Left lung (tissue), 10 donors: ENCODE measurements around the gene NPBWR2. TPM values are rescaled to one million over a fixed set of nuclear protein-coding genes. Genes with fewer than 3 reads are reported as not detected.
"Not testable (repeated sequence)": the region's sequence is repeated elsewhere in the genome, so short reads cannot be mapped to it uniquely, and the experiment has no call there.

Source experiments
- ATAC-seq: fragments of 200-7000 bp; cut with Tn5 transposase; one replicate; pipeline ENCODE4 v1.9.1; 2020; ENCODE audit warnings: moderate library complexity
- DNase-seq, 4 donors: peaks; one replicate each; pipeline ENCODE4 v3.0.0-alpha.2; 2013 to 2020
- H3K27ac ChIP-seq, 2 donors: fragments of 200-600 bp; sonication (generic) in 1 of 2; one replicate each; pipeline versions ENCODE4 v1.5.0 to v1.8.0; 2020 to 2021
- H3K27me3 ChIP-seq, 2 donors: fragments of 200-600 bp; sonication (generic) in 1 of 2; one replicate each; pipeline versions ENCODE4 v1.5.0 to v1.8.0; 2020 to 2021
- H3K36me3 ChIP-seq, 2 donors: fragments of 200-600 bp; sonication (generic) in 1 of 2; one replicate each; pipeline versions ENCODE4 v1.5.0 to v1.8.0; 2020 to 2021
- H3K4me1 ChIP-seq, 2 donors: fragments of 200-600 bp; one replicate each; pipeline ENCODE4 v1.8.0; 2021
- H3K4me3 ChIP-seq, 2 donors: fragments of 200-600 bp; sonication (generic) in 1 of 2; one replicate each; pipeline versions ENCODE4 v1.5.0 to v1.8.0; 2020 to 2021; ENCODE audit warnings: mild to moderate bottlenecking in 1 of 2
- H3K9me3 ChIP-seq, 2 donors: fragments of 200-600 bp; sonication (generic) in 1 of 2; one replicate each; pipeline versions ENCODE4 v1.5.0 to v1.8.0; 2020 to 2021
- CTCF ChIP-seq, 2 donors: fragments of 200-600 bp; sonication (generic) in 1 of 2; IDR thresholded peaks; one replicate each; pipeline versions ENCODE4 v1.5.0 to v1.8.0; 2021; ENCODE audit warnings: antibody characterized with exemption in 2 of 2
- intact Hi-C, 2 donors: fragments of 100-400 bp; cut with DNase I; formaldehyde crosslinking; loops; one replicate each; pipeline versions ENCODE4 v1.11.2 to v1.14.2; 2022
- polyA plus RNA-seq, 6 donors: library from polyadenylated mRNA; unstranded; fragments of 120-200 nt; gene quantifications; one replicate each; pipeline ENCODE4 v1.2.1, GENCODE V29; 2013; ENCODE audit not compliant: insufficient read length in 6 of 6
- total RNA-seq, 2 donors: library from RNA; stranded (reverse); fragmentation: NEBNext Ultra II Directional; extraction: Animal tissue kit (Norgen Biotek cat#: 25700); gene quantifications; one replicate each; pipeline ENCODE4 v1.2.1, GENCODE V29; 2021
- donor health status: DM: no; HTN: yes; CAD: no.
- donor health status: DM: no; HTN: no; CAD: no.

The NPBWR2 gene
- total and polyA plus RNA-seq, 8 donors = not detected

GRCh38 chr20:64138276-64138815 is 31.0 kb upstream of the NPBWR2 start:
- H3K4me1 ChIP-seq = no peaks in the 10 kb centered on the region

GRCh38 chr20:64137598-64138031 is 30.2 kb upstream of the NPBWR2 start:
- no peaks in the 10 kb centered on the region for H3K9me3 ChIP-seq
- peak in 2 of 4 donors; percentile 17 to 50 for DNase-seq
- no peak overlapping the region for H3K27ac ChIP-seq
- H3K4me1 ChIP-seq = no peaks in the 10 kb centered on the region
- intact Hi-C loops = no loop called here
- ATAC-seq = no peak
- TF ChIP-seq CTCF (IDR thresholded peaks at IDR 0.05) = no peak
- peaks cover 0 to 46% of the 10 kb centered on the region in 2 donors for H3K27me3 ChIP-seq
- H3K36me3 ChIP-seq = no peaks in the 10 kb centered on the region
- no peak overlapping the region for H3K4me3 ChIP-seq

More at GRCh38 chr20:64138276-64138815, 31.0 kb upstream of the NPBWR2 start:
- ATAC-seq (no peak), DNase-seq (peak in 1 of 4 donors; percentile 18)
- Histone ChIP-seq H3K9me3 (no peaks in the 10 kb centered on the region), H3K4me3 (no peak overlapping the region), H3K27me3 (peaks cover 0 to 47% of the 10 kb centered on the region in 2 donors), H3K27ac (no peak overlapping the region), H3K36me3 (no peaks in the 10 kb centered on the region)
- intact Hi-C loops = no loop called here
- no peak for TF ChIP-seq CTCF (IDR thresholded peaks at IDR 0.05)

GRCh38 chr20:64136004-64136710 is 28.8 kb upstream of the NPBWR2 start:
- no peaks in the 10 kb centered on the region for H3K4me1 ChIP-seq
- DNase-seq (peak in 2 of 4 donors; percentile 12 to 18), ATAC-seq (no peak)
- TF ChIP-seq CTCF (IDR thresholded peaks at IDR 0.05) = no peak
- H3K4me3 ChIP-seq = no peak overlapping the region
- no peaks in the 10 kb centered on the region for H3K9me3 ChIP-seq
- no peaks in the 10 kb centered on the region for H3K36me3 ChIP-seq
- intact Hi-C loops = no loop called here
- no peak overlapping the region for H3K27ac ChIP-seq
- H3K27me3 ChIP-seq = peaks cover 0 to 32% of the 10 kb centered on the region in 2 donors

- intact Hi-C loops, H3K27ac ChIP-seq, ATAC-seq, H3K9me3 ChIP-seq, H3K4me1 ChIP-seq, H3K4me3 ChIP-seq, H3K36me3 ChIP-seq: not testable (repeated sequence)
- DNase-seq = peak in 2 of 4 donors; percentile 4 to 17
- peaks cover 0 to 29% of the 10 kb centered on the region in 2 donors for H3K27me3 ChIP-seq
These were observed 27.4 kb upstream of the NPBWR2 start for GRCh38 chr20:64134744-64135143.

- intact Hi-C loops = no loop called here
- Histone ChIP-seq H3K27ac (no peak overlapping the region), H3K36me3 (no peaks in the 10 kb centered on the region), H3K9me3 (no peaks in the 10 kb centered on the region), H3K4me3 (no peak overlapping the region), H3K4me1 (no peaks in the 10 kb centered on the region), H3K27me3 (peaks cover 0 to 29% of the 10 kb centered on the region in 2 donors)
- ATAC-seq (no peak), DNase-seq (peak in 2 of 4 donors; percentile 8 to 29)
- TF ChIP-seq CTCF (IDR thresholded peaks at IDR 0.05) = no peak
These were observed 26.6 kb upstream of the NPBWR2 start for GRCh38 chr20:64133951-64134407.
